Measurements from ENCODE around the gene THSD7B. TPM values are rescaled to one million over a fixed set of nuclear protein-coding genes. Genes with fewer than 3 reads are reported as not detected.
"Not testable (repeated sequence)": the region's sequence is repeated elsewhere in the genome, so short reads cannot be mapped to it uniquely, and the experiment has no call there.

Gene THSD7B
- total RNA-seq, 1 donor from 2014 or later, result 0.38 TPM

DNA sequence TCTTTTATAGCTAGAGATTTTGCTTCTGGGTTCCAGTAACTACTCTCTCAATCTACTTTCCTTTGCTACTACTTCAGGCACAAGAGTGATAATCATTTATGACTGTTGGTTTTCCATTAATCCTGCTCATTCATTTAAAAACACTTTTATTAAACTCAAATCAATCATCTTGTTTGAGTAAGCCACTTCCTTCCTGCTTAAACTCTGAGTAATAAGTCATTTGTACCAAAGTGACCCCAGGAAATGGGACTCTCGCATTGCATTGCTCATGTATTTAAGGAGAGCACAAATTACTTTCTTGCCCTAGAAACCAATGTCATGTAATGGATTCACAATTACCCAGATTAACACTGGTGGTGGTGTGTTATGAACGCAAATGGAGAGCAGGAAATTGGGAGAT lies 928.2 kb downstream of the THSD7B start:
- no peaks in the 10 kb centered on the region for H3K9me3 ChIP-seq
- intact Hi-C loops (cut with DNase I), result no loop called here
- DNase-seq, result no peak
- no peak for ATAC-seq
- H3K27ac ChIP-seq, result no peak overlapping the region
- TF ChIP-seq, protein P1, sequence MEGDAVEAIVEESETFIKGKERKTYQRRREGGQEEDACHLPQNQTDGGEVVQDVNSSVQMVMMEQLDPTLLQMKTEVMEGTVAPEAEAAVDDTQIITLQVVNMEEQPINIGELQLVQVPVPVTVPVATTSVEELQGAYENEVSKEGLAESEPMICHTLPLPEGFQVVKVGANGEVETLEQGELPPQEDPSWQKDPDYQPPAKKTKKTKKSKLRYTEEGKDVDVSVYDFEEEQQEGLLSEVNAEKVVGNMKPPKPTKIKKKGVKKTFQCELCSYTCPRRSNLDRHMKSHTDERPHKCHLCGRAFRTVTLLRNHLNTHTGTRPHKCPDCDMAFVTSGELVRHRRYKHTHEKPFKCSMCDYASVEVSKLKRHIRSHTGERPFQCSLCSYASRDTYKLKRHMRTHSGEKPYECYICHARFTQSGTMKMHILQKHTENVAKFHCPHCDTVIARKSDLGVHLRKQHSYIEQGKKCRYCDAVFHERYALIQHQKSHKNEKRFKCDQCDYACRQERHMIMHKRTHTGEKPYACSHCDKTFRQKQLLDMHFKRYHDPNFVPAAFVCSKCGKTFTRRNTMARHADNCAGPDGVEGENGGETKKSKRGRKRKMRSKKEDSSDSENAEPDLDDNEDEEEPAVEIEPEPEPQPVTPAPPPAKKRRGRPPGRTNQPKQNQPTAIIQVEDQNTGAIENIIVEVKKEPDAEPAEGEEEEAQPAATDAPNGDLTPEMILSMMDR (IDR thresholded peaks at IDR 0.05), result no peak
- H3K36me3 ChIP-seq, result no peaks in the 10 kb centered on the region
- H3K27me3 ChIP-seq (ENCODE audit: low read depth), result no peaks in the 10 kb centered on the region
- H3K4me1 ChIP-seq, result no peaks in the 10 kb centered on the region
- H3K4me3 ChIP-seq, result no peak overlapping the region

DNA sequence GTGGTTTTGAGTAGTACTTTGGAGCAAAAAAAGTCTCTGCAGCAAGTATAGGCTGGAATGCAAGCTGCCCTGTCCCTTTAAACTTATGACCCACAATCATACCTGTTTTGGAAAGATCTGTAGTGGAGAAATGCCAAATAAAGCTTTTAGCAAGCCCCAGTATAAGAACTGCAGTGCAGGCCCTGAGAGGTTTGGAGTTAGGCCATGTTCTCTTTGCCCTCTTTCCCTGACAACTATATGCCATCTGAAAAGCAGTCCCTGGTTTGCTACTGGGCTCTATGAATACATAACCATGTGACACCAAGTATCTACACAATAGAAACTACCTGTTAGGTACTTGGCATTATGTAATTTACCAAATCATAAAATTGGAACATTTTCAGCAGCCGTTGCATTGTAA lies 931.6 kb downstream of the THSD7B start:
- H3K4me1 ChIP-seq, result no peaks in the 10 kb centered on the region
- peak; percentile 31 to 65 for ATAC-seq

DNA sequence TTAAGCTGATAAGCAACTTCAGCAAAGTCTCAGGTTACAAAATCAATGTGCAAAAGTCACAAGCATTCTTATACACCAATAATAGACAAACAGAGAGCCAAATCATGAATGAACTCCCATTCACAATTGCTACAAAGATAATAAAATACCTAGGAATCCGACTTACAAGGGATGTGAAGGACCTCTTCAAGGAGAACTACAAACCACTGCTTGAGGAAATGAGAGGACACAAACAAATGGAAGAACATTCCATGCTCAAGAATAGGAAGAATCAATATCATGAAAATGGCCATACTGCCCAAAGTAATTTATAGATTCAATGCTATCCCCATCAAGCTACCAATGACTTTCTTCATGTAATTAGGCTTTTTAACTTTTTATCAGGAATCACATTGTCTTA lies 934.9 kb downstream of the THSD7B start:
- H3K36me3 ChIP-seq; intact Hi-C loops (cut with DNase I); H3K27me3 ChIP-seq (ENCODE audit: low read depth); H3K4me3 ChIP-seq; DNase-seq; ATAC-seq; H3K4me1 ChIP-seq; H3K27ac ChIP-seq: not testable (repeated sequence)
- peaks cover 13% of the 10 kb centered on the region for H3K9me3 ChIP-seq

More for the DNA sequence above, 931.6 kb downstream of the THSD7B start:
- Histone ChIP-seq H3K4me3 (no peak overlapping the region), H3K27me3 (ENCODE audit: low read depth) (no peaks in the 10 kb centered on the region), H3K27ac (no peak overlapping the region), H3K9me3 (peaks cover 3% of the 10 kb centered on the region), H3K36me3 (no peaks in the 10 kb centered on the region)
- TF ChIP-seq, protein P1 (IDR thresholded peaks at IDR 0.05), result no peak
- intact Hi-C loops (cut with DNase I), result no loop called here
- DNase-seq, result no peak

DNA sequence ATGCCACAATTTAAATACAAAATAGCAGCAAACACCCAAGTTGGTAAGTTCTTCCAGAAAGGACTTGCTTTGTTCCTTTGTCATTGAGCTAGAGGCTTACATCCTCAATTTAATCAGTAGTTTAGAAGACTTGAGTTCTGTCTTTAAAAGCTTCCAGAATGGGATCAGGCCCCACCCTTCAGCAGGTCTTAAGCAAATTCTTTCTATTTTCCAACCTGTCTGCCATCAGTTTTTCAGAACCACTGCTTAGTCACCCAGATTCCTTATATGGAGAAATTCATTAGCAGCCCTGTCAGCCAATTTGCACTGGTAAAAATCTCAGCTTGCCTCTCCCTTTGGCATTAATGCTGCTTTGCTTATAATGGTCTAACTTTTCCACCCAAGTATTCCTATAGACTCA lies 935.3 kb downstream of the THSD7B start:
- peaks cover 13% of the 10 kb centered on the region for H3K9me3 ChIP-seq
- H3K4me1 ChIP-seq, result no peaks in the 10 kb centered on the region
- intact Hi-C loops (cut with DNase I), result no loop called here
- no peaks in the 10 kb centered on the region for H3K36me3 ChIP-seq
- ATAC-seq, result no peak
- TF ChIP-seq, protein P1 (IDR thresholded peaks at IDR 0.05), result no peak
- H3K27me3 ChIP-seq (ENCODE audit: low read depth), result no peaks in the 10 kb centered on the region
- H3K4me3 ChIP-seq, result no peak overlapping the region
- no peak overlapping the region for H3K27ac ChIP-seq
- DNase-seq, result no peak

DNA sequence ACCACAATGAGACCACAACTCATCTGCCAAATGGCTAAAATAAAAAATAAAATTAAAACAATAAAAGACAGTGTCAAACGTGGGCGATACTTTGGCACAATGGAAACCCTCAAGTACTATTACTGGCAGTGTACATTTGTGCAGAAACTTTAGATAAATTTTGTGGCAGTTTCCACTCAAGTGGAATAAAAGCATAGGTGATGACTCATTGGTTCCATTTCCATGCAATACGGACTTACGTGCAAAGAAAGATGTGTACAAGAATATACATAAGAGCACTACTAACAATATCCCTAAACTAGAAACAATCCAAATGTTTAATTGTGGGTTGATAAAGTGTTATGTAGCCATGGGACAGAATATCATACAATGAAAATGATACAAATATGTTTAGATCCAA lies 940.0 kb downstream of the THSD7B start:
- Histone ChIP-seq H3K27ac (no peak overlapping the region), H3K4me1 (no peaks in the 10 kb centered on the region)
- TF ChIP-seq, protein P1 (IDR thresholded peaks at IDR 0.05), result no peak

DNA sequence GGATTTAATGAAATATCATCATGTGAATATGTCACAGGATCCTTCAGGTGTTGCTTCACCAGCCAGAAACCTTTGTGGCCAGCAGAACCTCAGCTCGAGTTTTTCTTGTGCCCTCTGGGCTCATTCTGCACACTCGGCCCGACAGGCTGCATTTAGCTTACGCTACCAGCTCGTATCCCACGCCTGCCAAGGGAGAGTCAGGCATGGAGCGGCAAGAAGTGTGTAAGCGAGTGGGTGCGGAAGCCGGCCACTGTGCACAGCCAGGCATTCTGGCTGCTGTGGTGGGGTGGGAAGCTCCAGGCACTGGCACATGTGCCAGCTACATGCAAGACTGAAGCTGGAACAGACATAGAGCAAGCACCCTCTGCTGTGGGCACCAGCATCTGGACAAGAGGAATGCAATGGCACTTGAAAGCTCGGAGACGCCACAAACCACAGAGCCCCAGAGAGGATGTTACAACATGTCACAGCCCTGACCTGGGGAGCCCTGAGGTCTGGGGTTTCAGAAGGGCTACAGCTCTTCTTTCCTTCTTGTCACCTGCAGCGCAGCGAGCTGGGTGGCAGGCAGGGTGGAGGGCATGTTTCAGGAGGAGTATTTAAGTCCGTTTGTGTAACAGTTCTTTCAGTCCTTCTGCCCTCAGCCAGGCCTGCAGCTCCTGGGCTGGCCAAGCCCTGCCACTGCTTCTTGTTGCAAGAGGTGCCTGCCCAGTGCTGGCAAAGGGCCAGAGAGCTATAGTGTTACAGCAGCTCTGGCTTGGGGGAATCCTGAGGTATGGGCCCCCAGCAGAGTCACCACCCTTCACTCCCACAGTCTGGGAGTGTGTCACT lies 941.7 kb downstream of the THSD7B start:
- Histone ChIP-seq H3K27me3 (ENCODE audit: low read depth) (no peaks in the 10 kb centered on the region), H3K36me3 (no peaks in the 10 kb centered on the region), H3K27ac (no peak overlapping the region), H3K4me1 (no peaks in the 10 kb centered on the region), H3K9me3 (peaks cover 13% of the 10 kb centered on the region), H3K4me3 (no peak overlapping the region)
- DNase-seq (peak; percentile 46), ATAC-seq (peak in 1 of 2 donors; percentile 41)
- TF ChIP-seq, protein P1 (IDR thresholded peaks at IDR 0.05), result no peak
- intact Hi-C loops (cut with DNase I), result no loop called here

More for the DNA sequence above, 940.0 kb downstream of the THSD7B start:
- DNase-seq (no peak), ATAC-seq (no peak)
- intact Hi-C loops (cut with DNase I), result no loop called here
- no peaks in the 10 kb centered on the region for H3K36me3 ChIP-seq
- H3K9me3 ChIP-seq, result peaks cover 13% of the 10 kb centered on the region
- no peak overlapping the region for H3K4me3 ChIP-seq
- no peaks in the 10 kb centered on the region for H3K27me3 ChIP-seq (ENCODE audit: low read depth)
